ENCODE results near the gene UCN2. TPM values are rescaled to one million over a fixed set of nuclear protein-coding genes. Genes with fewer than 3 reads are reported as not detected.

UCN2 gene
- total RNA-seq, 4 donors from 2014 or later: 1.7 TPM; not detected in 3

DNA sequence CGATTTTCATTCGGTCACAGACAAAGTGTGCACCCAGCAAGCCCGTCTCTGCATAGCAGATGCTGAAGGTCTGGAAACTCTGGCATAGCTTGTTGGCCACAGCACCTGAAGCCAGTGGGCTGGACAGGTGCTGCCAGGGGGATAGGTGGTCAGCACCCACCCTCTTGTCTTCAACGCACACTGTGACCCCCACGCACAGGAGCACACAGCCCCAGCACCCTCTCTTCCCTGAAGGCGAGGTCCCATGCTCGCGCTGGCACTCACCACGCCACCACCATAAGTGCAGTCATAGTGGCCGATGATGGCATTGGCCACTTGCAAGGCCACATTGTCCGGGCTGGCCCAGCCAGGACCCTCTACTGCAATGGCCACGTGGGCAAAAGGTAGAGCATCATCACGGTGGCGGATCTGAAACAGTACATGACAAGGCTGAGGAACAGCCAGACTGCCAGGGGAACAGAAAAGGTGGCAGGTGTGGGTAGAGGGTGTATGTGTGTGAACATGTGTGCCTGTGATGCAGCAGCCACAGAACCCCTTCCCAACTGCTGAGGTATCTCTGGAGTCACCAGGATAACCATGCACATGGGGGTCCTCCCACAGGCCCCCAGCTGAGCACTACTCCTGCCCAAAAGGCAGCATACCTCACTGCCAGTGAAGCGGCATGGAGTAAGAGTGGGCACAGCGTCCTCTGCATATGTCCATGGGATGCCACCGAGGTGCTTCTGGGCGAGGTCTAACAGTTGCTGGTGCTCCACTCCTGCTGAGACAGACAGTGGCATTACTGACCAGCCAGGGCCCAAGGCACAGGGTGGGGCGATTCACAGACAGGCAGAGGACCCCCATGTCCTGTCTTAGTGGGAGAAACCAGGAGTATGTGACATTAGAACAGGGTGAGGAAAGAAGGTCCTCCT, 37.4 kb upstream of the UCN2 start:
- Histone ChIP-seq H3K36me3 (peaks cover 0 to 73% (median 0%) of the 10 kb centered on the region in 3 donors), H3K27me3 (no peaks in the 10 kb centered on the region), H3K4me1 (peaks cover 0 to 11% (median 0%) of the 10 kb centered on the region in 4 donors), H3K4me3 (no peak overlapping the region), H3K9me3 (no peaks in the 10 kb centered on the region), H3K27ac (no peak overlapping the region)
- no peak for DNase-seq
- TF ChIP-seq POLR2A (IDR thresholded peaks at IDR 0.05): no peak
- TF ChIP-seq, protein P1, sequence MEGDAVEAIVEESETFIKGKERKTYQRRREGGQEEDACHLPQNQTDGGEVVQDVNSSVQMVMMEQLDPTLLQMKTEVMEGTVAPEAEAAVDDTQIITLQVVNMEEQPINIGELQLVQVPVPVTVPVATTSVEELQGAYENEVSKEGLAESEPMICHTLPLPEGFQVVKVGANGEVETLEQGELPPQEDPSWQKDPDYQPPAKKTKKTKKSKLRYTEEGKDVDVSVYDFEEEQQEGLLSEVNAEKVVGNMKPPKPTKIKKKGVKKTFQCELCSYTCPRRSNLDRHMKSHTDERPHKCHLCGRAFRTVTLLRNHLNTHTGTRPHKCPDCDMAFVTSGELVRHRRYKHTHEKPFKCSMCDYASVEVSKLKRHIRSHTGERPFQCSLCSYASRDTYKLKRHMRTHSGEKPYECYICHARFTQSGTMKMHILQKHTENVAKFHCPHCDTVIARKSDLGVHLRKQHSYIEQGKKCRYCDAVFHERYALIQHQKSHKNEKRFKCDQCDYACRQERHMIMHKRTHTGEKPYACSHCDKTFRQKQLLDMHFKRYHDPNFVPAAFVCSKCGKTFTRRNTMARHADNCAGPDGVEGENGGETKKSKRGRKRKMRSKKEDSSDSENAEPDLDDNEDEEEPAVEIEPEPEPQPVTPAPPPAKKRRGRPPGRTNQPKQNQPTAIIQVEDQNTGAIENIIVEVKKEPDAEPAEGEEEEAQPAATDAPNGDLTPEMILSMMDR (IDR thresholded peaks at IDR 0.05): no peak

DNA sequence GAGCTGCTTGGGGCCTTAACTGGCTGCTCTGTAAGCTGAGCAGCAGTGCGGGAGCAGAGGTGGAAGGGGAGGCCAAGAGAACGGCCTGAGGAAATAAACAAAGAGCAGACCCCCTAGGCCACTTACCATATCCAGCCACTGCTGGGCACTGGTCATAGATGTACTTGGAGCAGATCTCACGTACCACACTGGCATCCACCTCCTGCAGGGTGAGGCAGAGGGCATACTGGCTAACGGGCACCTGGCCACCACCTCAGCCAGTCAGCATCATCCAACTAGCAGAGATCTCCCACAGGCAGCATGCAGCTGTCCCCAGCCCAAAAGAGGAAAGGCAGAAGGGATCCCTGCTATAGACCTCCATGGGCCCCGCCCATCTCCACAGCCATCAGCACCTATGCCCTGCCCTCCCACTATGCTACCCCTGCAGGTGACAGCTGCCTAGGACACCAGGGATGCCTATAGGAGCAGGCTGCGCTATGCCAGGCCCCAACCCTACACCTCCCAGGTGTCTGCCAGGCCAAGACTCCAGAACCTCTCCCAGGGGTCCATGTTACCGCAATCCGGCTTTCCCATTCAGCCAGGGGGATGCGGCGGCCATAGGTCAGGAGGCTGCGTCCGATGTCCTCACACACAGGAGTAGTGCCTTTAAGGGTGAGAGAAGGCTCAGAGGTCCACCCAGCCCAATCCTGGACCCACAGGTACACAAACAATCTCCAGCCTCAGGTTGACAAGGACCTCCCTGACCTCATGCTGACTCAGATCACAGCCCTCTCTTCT, 36.1 kb upstream of the UCN2 start:
- DNase-seq: no peak
- Histone ChIP-seq H3K9me3 (no peaks in the 10 kb centered on the region), H3K27ac (peak overlapping the region; percentile 62 to 87 (median 72)), H3K4me1 (peaks cover 0 to 23% (median 2%) of the 10 kb centered on the region in 4 donors), H3K27me3 (no peaks in the 10 kb centered on the region), H3K36me3 (peaks cover 0 to 61% (median 0%) of the 10 kb centered on the region in 3 donors), H3K4me3 (no peak overlapping the region)
- TF ChIP-seq, protein P1 (IDR thresholded peaks at IDR 0.05): no peak
- TF ChIP-seq POLR2A (IDR thresholded peaks at IDR 0.05): no peak

DNA sequence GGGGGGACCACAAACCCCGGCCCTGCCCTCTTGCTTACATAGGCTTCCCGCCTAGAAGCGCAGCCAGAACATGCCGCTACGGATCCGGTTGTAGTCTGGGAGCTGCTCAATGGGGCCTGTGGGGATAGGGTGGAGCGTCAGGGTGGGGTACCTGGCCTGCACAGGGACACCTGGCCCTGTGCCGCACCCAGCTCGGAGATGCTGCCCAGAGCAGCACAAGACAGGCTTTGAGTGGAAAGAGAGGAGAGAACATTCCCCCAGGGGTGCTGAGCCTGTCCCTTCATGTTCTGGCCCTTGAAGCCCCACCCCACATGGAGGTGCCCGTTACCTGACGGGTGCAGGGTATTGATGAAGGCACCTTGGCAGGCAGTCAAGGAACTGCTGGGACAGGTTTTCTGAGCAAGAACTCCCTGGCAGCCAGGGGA, 35.5 kb upstream of the UCN2 start:
- peaks cover 0 to 29% (median 3%) of the 10 kb centered on the region in 4 donors for H3K4me1 ChIP-seq
- no peak for DNase-seq
- TF ChIP-seq, protein P1 (IDR thresholded peaks at IDR 0.05): no peak
- no peak overlapping the region for H3K4me3 ChIP-seq
- H3K9me3 ChIP-seq: no peaks in the 10 kb centered on the region
- H3K27ac ChIP-seq: peak overlapping the region; percentile 62 to 87 (median 72)
- H3K27me3 ChIP-seq: no peaks in the 10 kb centered on the region
- H3K36me3 ChIP-seq: peaks cover 0 to 55% (median 0%) of the 10 kb centered on the region in 3 donors

DNA sequence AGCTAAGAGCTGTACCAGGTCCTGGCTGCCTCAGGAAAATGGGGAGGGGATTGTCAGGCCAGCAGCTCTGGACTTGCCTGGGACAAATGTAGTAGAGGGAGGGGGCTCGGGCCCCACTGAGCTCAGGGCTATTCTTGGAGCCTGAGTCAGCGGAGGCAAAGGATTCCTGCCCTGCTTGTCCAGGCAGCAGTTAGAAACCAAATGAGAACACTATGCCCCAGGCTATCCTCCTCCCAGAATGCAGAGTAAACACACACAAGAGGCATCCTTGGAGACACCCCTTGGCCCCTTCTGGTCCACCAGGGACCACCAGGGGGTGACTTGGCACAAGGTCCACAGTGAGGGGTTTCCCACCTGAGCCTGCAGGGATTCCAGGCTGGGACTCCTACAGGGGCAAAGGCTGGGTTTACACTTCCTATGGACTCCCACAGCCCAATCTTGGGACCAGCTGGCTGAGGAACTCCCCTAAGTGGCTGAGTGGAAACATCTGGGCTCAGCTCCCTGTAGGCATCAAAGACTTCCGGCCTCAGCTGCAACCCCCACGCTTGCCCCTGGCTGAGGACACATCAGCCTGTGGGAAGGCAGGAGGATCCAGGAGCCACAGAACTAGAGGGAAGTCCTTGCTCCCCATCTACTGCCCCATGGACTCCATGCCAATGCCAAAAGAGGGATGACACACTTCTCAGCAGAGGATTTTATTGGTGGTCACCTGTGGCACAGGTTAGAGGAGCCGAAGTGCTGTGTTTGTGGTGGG, 34.9 kb upstream of the UCN2 start:
- Histone ChIP-seq H3K27ac (peak overlapping the region; percentile 62 to 87 (median 72)), H3K9me3 (no peaks in the 10 kb centered on the region), H3K4me3 (no peak overlapping the region), H3K27me3 (no peaks in the 10 kb centered on the region), H3K36me3 (peaks cover 0 to 49% (median 0%) of the 10 kb centered on the region in 3 donors), H3K4me1 (peaks cover 0 to 30% (median 3%) of the 10 kb centered on the region in 4 donors)
- no peak for TF ChIP-seq POLR2A (IDR thresholded peaks at IDR 0.05)
- TF ChIP-seq, protein P1 (IDR thresholded peaks at IDR 0.05): no peak
- peak in 1 of 3 donors; percentile 53 for DNase-seq

DNA sequence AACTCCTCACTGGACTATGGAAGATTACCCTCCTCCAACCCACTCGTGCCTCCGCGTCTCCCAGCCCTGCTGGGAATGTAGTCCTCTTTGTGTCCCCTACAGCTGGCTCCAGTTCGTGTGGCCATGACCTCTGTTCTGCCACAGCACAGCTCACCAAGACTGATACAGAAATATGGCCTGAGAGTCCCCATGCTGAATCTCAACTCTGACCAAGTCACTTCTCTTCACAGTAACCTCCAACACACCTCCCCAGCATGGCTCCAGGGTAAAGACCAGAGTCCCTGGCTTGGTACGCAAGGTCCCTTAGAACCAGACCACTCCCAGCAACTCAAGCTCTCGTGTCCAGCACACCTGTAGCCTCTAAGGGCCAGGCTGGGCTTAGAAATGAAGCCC, 33.8 kb upstream of the UCN2 start:
- Histone ChIP-seq H3K9me3 (no peaks in the 10 kb centered on the region), H3K36me3 (peaks cover 0 to 38% (median 0%) of the 10 kb centered on the region in 3 donors), H3K27me3 (no peaks in the 10 kb centered on the region), H3K4me3 (no peak overlapping the region), H3K27ac (peak overlapping the region in 3 of 4 donors; percentile 64 to 87 (median 81)), H3K4me1 (peaks cover 0 to 30% (median 3%) of the 10 kb centered on the region in 4 donors)
- TF ChIP-seq, protein P1 (IDR thresholded peaks at IDR 0.05): no peak
- no peak for DNase-seq
